ENCODE results near the gene LCT. TPM values are rescaled to one million over a fixed set of nuclear protein-coding genes. Genes with fewer than 3 reads are reported as not detected.
"Not testable (repeated sequence)": the region's sequence is repeated elsewhere in the genome, so short reads cannot be mapped to it uniquely, and the experiment has no call there.

Gene LCT
- polyA plus RNA-seq, 1 of the 3 experiments (the other 2 are of a cell fraction): not detected

- CTCF ChIA-PET: interaction anchor here (1.0 to 2.4 kb wide), 2 partner anchors 15 to 16 kb away, joined by 5 to 12 read pairs; no protein-coding TSS in a partner anchor
- no peak overlapping the region for H3K4me2 ChIP-seq
- H3K4me3 ChIP-seq (ENCODE audit: low read depth in 2 of 2, low read length in 1 of 2): no peak overlapping the region
- H3K27ac ChIP-seq (ENCODE audit: low read depth in 2 of 2, low read length in 1 of 2): no peak overlapping the region
- POLR2A ChIA-PET: no interaction called here
- DNase-seq: no peak
- H3K27me3 ChIP-seq (ENCODE audit: insufficient read depth): no peaks in the 10 kb centered on the region; the same call in 1 of the 2 replicates
- no peaks in the 10 kb centered on the region for H3K9me3 ChIP-seq
- no peak overlapping the region for H2AFZ ChIP-seq (ENCODE audit: low read depth)
- H4K20me1 ChIP-seq (ENCODE audit: insufficient read depth): no peaks in the 10 kb centered on the region
- no peaks in the 10 kb centered on the region for H3K36me3 ChIP-seq (replicated peaks in 1 of 2; ENCODE audit: control insufficient read depth in 1 of 2, insufficient read depth in 2 of 2, low read length in 1 of 2)
- 9% methylated on average over 2 of the region's 2 CpGs for WGBS (ENCODE audit: low lambda C conversion rate)
- no peaks in the 10 kb centered on the region for H3K4me1 ChIP-seq (ENCODE audit: control insufficient read depth in 1 of 2, insufficient read depth in 2 of 2, low read depth in 1 of 2, low read length in 1 of 2)
- no peaks in the 10 kb centered on the region for H3K9me2 ChIP-seq
- no peaks in the 10 kb centered on the region for H3F3A ChIP-seq (replicated peaks; ENCODE audit: insufficient read depth)
- TF ChIP-seq RFX5 (IDR thresholded peaks at IDR 0.05; ENCODE audit: low read length) (no peak), MXI1 (IDR thresholded peaks at IDR 0.05; ENCODE audit: low read depth, low read length) (no peak), GATA2 (CRISPR knock-in tag; IDR thresholded peaks at IDR 0.05) (no peak), FOSL2 (IDR thresholded peaks at IDR 0.05; ENCODE audit: borderline replicate concordance, low read depth) (no peak), POLR2AphosphoS5 (IDR thresholded peaks at IDR 0.05; ENCODE audit: low read depth, low read length) (no peak), CHD2 (IDR thresholded peaks at IDR 0.05; ENCODE audit: low read length, partially characterized antibody) (no peak), YY1 (IDR thresholded peaks at IDR 0.05; ENCODE audit: low read depth) (no peak), REST (IDR thresholded peaks at IDR 0.05; ENCODE audit: low read depth, low read length) (no peak), TEAD4 (IDR thresholded peaks at IDR 0.05; ENCODE audit: borderline replicate concordance, insufficient read depth) (no peak), SMC3 (IDR thresholded peaks at IDR 0.05; ENCODE audit: low read depth, low read length) (no peak), RCOR1 (IDR thresholded peaks at IDR 0.05; ENCODE audit: low read length) (no peak), JUND (IDR thresholded peaks at IDR 0.05) (no peak), MEF2A (IDR thresholded peaks at IDR 0.05; ENCODE audit: borderline replicate concordance, low read depth) (no peak), IRF3 (IDR thresholded peaks at IDR 0.05; ENCODE audit: low read depth, low read length) (no peak)
- TF ChIP-seq, protein P1, sequence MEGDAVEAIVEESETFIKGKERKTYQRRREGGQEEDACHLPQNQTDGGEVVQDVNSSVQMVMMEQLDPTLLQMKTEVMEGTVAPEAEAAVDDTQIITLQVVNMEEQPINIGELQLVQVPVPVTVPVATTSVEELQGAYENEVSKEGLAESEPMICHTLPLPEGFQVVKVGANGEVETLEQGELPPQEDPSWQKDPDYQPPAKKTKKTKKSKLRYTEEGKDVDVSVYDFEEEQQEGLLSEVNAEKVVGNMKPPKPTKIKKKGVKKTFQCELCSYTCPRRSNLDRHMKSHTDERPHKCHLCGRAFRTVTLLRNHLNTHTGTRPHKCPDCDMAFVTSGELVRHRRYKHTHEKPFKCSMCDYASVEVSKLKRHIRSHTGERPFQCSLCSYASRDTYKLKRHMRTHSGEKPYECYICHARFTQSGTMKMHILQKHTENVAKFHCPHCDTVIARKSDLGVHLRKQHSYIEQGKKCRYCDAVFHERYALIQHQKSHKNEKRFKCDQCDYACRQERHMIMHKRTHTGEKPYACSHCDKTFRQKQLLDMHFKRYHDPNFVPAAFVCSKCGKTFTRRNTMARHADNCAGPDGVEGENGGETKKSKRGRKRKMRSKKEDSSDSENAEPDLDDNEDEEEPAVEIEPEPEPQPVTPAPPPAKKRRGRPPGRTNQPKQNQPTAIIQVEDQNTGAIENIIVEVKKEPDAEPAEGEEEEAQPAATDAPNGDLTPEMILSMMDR (IDR thresholded peaks at IDR 0.05): no peak
- TF ChIP-seq, protein P2, sequence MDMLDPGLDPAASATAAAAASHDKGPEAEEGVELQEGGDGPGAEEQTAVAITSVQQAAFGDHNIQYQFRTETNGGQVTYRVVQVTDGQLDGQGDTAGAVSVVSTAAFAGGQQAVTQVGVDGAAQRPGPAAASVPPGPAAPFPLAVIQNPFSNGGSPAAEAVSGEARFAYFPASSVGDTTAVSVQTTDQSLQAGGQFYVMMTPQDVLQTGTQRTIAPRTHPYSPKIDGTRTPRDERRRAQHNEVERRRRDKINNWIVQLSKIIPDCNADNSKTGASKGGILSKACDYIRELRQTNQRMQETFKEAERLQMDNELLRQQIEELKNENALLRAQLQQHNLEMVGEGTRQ (IDR thresholded peaks at IDR 0.05; ENCODE audit: borderline replicate concordance, low read depth, low read length): no peak
- no peaks in the 10 kb centered on the region for H3K79me2 ChIP-seq (ENCODE audit: insufficient read depth)
- H3K9ac ChIP-seq: no peak overlapping the region
Observed at GRCh38 chr2:135812907-135813511, 24.0 kb downstream of the LCT start.

GRCh38 chr2:135807874-135808273, 29.1 kb downstream of the LCT start:
- H2AFZ ChIP-seq (ENCODE audit: low read depth); H4K20me1 ChIP-seq (ENCODE audit: insufficient read depth); DNase-seq; POLR2A ChIA-PET; H3K4me1 ChIP-seq (ENCODE audit: control insufficient read depth in 1 of 2, insufficient read depth in 2 of 2, low read depth in 1 of 2, low read length in 1 of 2); H3K4me3 ChIP-seq (ENCODE audit: low read depth in 2 of 2, low read length in 1 of 2); H3K9me2 ChIP-seq; H3K79me2 ChIP-seq (ENCODE audit: insufficient read depth); H3K27ac ChIP-seq (ENCODE audit: low read depth in 2 of 2, low read length in 1 of 2); H3K27me3 ChIP-seq (ENCODE audit: insufficient read depth); H3K36me3 ChIP-seq (replicated peaks in 1 of 2; ENCODE audit: control insufficient read depth in 1 of 2, insufficient read depth in 2 of 2, low read length in 1 of 2); H3K4me2 ChIP-seq; H3F3A ChIP-seq (replicated peaks; ENCODE audit: insufficient read depth); H3K9ac ChIP-seq; H3K9me3 ChIP-seq: not testable (repeated sequence)
- CTCF ChIA-PET: interaction anchor here (0.6 to 5.6 kb wide), 2 partner anchors 10 to 17 kb away, joined by 3 to 46 read pairs; no protein-coding TSS in a partner anchor
- WGBS (ENCODE audit: low lambda C conversion rate): 47% methylated on average over 3 of the region's 3 CpGs

Data from SK-N-SH (cell line).